ENCODE results near the gene TTLL10.

DNA sequence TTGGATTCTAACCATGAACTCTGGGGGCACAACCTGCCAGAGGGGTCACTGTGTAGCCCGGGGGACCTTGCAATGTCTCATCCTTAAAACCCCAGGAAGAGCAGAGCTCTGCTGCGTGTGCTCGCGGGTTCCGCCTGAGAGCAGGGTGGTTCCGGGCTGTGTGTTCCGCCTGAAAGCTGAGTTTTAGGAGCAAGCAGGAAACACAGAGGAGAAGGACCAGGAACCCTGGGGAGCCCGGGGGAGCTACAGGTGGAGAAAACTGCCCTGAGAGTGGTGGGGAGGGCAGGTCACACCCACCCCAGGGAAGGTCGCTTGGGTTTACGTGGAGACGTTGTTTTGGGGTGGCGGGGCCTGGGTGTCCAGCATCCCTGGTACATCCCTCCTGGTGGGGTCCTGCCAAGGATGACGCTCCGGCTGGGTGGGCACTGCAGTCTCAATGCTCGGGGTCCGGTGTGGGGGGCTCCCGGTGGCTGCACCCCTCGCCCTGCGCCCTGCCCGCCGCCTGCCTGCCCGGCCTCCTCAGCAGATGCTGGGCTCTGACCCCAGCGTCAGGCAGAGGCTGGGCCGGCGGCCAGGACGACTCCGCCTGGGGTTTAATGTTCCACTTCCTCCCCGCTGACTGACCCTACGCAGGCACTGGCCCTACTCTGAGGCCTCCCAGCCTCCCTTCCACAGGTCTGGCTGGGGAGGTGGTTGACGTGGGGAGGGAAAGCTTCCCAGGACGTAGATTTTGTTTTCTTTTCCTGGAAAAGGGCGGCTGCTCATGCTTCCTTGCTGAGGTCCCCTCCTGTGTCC is 40.5 kb upstream of the TTLL10 start:
- TF ChIP-seq, protein P1, sequence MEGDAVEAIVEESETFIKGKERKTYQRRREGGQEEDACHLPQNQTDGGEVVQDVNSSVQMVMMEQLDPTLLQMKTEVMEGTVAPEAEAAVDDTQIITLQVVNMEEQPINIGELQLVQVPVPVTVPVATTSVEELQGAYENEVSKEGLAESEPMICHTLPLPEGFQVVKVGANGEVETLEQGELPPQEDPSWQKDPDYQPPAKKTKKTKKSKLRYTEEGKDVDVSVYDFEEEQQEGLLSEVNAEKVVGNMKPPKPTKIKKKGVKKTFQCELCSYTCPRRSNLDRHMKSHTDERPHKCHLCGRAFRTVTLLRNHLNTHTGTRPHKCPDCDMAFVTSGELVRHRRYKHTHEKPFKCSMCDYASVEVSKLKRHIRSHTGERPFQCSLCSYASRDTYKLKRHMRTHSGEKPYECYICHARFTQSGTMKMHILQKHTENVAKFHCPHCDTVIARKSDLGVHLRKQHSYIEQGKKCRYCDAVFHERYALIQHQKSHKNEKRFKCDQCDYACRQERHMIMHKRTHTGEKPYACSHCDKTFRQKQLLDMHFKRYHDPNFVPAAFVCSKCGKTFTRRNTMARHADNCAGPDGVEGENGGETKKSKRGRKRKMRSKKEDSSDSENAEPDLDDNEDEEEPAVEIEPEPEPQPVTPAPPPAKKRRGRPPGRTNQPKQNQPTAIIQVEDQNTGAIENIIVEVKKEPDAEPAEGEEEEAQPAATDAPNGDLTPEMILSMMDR (conservative IDR thresholded peaks at IDR 0.05 in 1 of 2, IDR thresholded peaks at IDR 0.05 in 1 of 2; ENCODE audit: extremely low read depth in 1 of 2, insufficient read depth in 1 of 2, low read depth in 1 of 2, low read length in 2 of 2) = no peak
- no peak for TF ChIP-seq EZH2 (IDR thresholded peaks at IDR 0.05; ENCODE audit: borderline replicate concordance, low read length)
